22Rv1 (cell line): Measurements from ENCODE around the gene CLIP2.
"Not testable (repeated sequence)": the region's sequence is repeated elsewhere in the genome, so short reads cannot be mapped to it uniquely, and the experiment has no call there.

Experiments
- H3K27ac ChIP-seq: fragments of 450-650 bp; 2 replicates; pipeline ENCODE4 v1.5.1; 2017
- ZFX ChIP-seq: fragments of 450-650 bp; IDR thresholded peaks from 2 replicates; pipeline ENCODE4 v1.6.1; 2017; ENCODE audit warnings: antibody characterized with exemption, borderline replicate concordance
- TF ChIP-seq, protein P1 (sequence below): fragments of 450-650 bp; IDR thresholded peaks from 2 replicates; pipeline ENCODE4 v1.5.1; 2017; ENCODE audit warnings: mild to moderate bottlenecking

Gene CLIP2

DNA sequence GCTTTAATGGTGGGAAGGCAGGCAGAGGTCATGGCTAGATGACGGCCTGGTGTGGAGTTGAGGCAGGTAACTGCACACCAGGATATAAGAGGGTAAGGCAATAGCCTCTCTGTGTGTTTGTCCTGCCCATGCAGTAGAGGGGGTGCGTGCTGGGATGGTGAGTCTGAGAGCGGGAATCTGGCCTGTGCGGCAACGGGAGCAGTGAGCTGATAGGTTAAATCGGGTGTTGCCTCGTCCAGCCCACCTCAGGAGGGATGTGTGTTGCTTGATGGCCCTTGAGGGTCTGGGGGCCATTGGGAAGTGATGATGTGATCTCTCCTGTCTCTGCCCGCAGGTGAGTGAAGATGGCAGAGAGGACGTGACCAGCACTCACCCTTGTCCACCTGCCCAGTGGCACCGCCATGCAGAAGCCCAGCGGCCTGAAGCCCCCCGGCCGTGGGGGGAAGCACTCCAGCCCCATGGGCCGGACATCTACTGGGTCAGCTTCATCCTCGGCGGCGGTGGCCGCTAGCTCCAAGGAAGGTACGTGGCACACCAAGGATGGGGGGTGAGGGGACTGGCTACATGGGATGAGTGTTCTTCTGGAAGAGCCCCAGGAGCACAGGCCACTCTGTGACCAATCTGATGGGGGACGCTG, 28.1 kb downstream of the CLIP2 start:
- H3K27ac ChIP-seq: peak overlapping the region; percentile 11; the same call in 1 of the 2 replicates
- TF ChIP-seq, protein P1, sequence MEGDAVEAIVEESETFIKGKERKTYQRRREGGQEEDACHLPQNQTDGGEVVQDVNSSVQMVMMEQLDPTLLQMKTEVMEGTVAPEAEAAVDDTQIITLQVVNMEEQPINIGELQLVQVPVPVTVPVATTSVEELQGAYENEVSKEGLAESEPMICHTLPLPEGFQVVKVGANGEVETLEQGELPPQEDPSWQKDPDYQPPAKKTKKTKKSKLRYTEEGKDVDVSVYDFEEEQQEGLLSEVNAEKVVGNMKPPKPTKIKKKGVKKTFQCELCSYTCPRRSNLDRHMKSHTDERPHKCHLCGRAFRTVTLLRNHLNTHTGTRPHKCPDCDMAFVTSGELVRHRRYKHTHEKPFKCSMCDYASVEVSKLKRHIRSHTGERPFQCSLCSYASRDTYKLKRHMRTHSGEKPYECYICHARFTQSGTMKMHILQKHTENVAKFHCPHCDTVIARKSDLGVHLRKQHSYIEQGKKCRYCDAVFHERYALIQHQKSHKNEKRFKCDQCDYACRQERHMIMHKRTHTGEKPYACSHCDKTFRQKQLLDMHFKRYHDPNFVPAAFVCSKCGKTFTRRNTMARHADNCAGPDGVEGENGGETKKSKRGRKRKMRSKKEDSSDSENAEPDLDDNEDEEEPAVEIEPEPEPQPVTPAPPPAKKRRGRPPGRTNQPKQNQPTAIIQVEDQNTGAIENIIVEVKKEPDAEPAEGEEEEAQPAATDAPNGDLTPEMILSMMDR: no peak
- TF ChIP-seq ZFX: no peak

DNA sequence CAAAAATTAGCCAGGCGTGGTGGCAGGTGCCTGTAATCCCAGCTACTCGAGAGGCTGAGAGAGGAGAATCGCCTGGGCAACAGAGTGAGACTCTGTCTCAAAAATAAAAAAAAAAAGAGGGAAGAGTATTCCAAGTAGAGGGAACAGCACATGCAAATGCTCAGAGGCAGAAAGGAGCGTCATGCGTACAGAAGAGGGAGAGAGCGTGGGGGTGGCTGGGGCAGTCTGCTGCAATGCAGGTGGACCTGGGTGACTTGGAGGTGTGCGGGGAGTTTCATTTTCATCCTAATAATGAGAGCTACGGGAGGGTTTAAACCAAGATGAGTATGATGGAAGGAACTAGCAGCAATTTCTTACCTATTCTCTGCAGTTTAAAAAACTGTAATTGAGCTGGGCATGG, 28.8 kb downstream of the CLIP2 start:
- H3K27ac ChIP-seq: no peak overlapping the region
- TF ChIP-seq, protein P1: no peak
- no peak for TF ChIP-seq ZFX

DNA sequence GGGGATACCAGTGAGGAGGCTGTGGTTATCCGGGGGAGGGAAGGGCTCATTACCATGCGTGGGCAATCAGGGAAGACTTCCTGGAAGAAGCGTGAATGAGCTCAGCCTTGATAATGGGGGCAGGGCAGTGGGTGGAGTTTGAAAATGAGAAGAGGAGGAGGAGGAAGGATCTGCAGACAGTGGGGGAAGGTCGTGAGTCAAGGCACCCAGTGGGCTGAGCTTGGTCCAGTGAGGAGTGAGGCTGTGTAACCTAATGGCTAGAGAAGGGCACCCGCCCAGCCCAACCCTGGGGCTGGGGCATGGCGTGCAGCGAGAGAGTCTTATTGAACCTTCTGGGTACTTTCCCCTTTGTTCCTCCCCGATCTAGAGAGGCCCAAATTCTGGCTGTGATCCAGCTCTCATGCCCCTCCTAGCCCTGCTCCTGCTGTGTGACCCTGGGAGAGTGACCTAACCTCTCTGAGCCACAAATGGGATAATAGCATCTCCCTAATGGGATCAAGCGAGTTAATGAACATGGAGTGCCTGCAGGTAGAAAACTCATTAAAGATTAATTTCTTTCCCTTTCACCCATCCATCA, 31.5 kb downstream of the CLIP2 start:
- TF ChIP-seq ZFX: no peak
- TF ChIP-seq, protein P1: no peak
- H3K27ac ChIP-seq: peak overlapping the region; percentile 38; the same call in 1 of the 2 replicates

DNA sequence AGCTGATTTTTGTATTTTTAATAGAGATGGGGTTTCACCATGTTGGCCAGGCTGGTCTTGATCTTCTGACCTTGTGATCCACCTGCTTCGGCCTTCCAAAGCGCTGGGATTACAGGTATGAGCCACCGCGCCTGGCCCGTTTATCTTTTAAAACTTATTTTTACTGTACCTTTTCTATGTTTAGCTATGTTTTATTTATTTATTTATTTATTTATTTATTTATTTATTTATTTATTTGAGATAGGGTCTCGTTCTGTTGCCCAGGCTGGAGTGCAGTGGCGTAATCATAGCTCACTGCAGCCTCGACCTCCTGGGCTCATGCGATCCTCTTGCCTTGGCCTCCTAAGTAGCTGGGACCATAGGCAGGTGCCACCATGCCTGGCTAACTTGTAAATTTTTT, 33.7 kb downstream of the CLIP2 start:
- not testable (repeated sequence) for H3K27ac ChIP-seq

DNA sequence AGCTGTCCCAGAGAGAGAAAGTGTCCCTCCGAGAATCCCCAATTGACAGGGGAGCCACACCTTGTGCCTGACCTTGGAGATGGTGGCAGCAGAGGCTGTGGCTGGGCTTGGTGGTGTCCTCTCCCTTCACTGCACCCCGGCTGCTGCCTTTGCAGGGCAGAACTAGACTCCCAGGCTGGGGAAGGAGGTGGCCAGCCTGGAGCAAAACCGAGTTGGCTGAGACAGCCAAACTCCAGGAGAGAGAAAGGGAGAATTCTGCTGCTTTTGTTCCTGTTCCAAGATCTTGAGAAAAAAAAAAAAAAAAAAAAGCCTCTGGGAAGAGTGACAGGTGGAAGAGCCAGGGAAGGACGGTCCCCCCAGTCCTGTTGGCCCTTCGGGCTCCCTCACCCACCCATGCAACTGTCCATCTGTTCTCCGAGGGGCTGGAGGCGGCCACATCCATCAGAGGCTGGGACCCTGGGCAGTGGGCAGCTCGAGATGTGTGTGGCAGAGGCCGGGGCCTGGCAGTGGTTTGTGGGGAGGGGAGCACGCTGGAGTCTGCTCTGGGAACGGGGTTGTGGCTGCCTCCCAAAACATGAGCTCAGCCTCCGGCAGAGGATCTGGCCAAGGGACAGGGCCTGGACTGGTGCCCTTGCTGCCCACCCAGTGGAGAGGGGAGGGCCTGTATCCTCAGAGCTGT, 35.5 kb downstream of the CLIP2 start:
- peak overlapping the region; percentile 30 for H3K27ac ChIP-seq
- TF ChIP-seq, protein P1: no peak
- TF ChIP-seq ZFX: no peak

DNA sequence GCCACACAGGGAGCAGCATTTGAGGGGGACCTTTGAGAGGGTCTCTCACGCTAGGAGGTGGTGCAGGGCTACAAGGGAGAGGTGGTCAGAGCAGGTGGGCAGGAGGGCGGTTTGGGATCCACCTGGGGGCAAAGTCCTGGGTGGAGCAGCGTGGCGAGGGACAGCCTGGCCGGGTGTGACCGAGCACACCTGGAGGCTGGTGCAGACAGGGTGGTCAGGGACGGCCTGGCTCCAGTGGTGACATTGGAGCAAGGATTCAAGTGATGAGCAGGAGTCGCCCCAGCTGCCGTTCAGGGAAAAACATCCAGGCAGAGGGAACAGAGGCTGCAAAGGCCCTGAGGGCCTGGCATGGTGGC, 36.0 kb downstream of the CLIP2 start:
- no peak for TF ChIP-seq ZFX
- TF ChIP-seq, protein P1: no peak
- peak overlapping the region; percentile 30 for H3K27ac ChIP-seq

DNA sequence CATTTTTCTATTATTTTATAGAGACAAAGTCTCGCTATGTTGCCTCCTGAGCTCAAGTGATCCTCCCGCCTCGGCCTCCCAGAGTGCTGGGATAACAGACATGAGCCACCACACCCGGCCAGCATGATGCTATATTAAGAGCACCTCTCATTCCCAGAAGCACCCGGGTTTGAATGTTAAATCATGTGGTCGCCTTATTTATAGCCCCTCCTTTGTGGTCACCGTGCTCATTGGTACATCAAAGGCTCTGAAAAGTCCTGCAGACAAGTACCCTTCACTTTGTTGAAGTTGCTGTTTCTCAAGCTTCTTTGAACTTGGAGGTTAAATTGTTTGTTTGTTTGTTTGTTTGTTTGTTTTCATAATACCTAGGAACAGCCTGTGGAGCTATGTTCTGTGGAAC, 40.0 kb downstream of the CLIP2 start:
- TF ChIP-seq, protein P1: no peak
- no peak for TF ChIP-seq ZFX

More for the DNA sequence above, 40.0 kb downstream of the CLIP2 start:
- no peak overlapping the region for H3K27ac ChIP-seq
